HK-2 (cell line): ENCODE measurements around the gene PPP6C.
A peak's percentile ranks its signal among the peaks of the same experiment; 100 is the strongest.
"Not testable (repeated sequence)": the region's sequence is repeated elsewhere in the genome, so short reads cannot be mapped to it uniquely, and the experiment has no call there.

Experiments
- DNase-seq: peaks from one replicate; pipeline ENCODE4 v3.0.0-alpha.2; 2018; ENCODE audit not compliant: unreplicated experiment

The PPP6C gene

DNA sequence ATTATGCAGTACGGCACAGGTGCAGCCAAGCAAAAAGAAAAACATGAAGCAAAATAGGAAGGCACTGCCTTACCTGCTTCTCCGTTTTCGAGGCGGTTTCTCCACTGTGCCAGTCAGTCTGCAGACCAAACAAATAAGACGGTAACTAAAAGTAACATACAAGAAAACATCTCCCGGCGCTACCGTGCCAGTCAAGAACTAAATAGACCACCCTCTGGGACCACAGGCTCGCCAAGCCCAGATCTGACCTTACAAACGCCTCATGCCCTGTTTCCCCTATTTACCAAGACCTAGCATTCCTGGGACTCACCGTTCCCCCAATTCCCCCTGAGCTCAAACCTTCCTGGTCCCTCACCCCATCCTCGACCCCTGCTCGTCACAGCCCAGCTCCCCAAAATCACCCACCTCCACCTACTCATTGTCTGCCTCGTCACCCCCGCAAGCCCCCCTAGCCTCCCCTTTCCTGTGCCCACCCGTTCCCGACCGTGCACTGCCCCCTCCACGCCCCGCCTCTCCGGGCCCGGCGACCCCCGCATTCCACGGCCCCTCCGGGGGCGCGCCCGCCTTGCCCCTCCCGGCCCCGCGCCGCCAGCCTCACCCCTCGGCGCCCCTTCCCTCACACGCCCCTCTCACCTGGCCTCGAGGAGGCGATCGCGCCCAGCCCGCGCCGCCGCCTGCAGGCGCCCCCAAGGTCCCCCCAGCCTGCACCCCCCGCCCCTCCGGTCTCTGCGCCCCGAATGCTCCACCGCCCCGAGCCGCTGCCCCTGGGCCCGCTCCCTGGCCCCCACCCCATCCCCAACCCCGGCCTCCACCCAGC, 46.8 kb downstream of the PPP6C start:
- no peak for DNase-seq

DNA sequence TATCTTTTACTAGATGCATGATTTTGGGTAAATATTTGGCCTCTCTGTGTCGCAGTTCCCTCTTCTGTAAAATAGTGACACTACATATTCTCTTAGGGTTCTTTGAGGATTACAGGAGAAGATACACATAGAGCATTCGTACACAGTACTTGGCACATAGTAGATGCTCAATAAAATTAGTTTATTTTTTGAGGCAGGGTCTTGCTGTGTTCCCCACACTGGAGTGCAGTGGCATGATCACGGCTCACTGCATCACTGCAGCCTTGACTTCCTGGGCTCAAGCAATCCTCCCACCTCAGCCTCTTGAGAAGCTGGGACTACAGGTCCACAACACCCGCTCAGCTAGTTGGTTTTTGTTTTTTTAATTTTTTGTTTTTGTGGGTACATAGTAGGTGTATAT, 47.9 kb downstream of the PPP6C start:
- DNase-seq, result no peak

DNA sequence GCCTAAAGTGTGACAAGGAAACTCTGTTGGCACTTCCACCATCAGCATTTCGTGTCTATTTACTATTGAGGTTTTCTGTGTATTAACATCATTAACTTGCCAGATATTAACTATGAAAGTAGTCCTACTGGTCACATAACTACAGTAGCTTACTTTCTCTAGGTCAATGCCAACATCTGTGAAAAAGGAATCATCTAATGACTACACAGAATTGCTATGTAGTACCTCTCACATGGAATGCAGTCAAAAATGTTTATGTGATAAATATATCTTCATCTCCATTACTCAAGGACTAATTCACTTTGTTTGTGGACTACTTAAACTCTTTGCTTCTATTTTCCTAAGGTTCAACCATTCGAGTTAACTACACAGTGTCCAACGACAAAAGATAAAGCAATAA, 48.4 kb downstream of the PPP6C start:
- no peak for DNase-seq

DNA sequence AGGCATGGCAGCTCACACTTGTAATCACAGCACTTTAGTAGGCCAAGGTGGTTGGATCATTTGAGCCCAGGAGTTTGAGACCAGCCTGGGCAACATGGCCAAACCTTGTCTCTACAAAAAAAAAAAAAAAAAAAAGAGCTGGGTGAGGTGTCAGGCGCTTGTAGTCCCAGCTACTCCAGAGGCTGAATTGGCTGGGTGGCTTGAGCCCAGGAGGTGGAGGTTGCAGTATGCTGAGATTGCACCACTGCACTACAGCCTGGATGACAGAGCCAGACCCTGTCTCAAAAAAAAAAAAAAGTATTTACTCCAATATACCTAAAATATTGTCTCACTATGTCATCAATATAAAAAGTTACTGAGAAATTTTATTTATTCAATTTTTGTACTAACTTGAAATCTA, 49.0 kb downstream of the PPP6C start:
- no peak for DNase-seq

DNA sequence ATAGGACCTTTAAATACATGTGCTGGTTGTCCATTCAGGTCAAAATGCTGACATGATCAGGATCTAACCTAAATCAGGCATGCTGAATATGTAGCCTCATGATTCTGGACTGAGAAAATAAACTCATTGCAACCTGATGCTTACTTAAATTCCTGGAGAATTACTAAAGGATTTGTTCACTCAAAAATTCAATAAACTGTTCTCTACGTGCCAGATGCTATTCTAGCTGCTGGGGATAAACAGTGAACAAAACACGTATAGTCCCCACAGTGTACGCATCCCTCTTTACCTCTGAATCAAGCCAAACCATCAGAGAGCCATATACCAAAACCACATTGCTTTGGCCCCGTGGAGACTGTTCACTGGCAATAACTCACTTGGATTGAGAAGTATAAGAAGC, 52.4 kb downstream of the PPP6C start:
- DNase-seq, result no peak

DNA sequence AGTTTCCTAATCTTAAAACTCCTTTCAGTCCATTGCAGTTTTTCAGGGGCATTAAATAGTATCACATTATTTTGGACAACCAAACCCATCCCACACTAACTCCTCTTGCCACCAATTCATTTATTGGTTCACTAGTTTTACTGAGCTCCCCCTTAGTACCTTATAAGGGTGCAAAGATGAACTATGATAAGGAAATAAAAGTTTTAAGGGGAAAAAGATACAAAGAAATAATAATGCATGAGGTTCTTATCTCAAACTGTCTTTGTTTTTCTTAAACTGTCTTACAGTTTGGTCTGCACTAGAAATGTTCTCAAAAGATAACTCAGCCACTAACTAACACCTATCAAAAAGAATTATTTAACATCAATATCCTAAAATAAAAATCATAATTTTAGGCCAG, 54.6 kb downstream of the PPP6C start:
- no peak for DNase-seq

DNA sequence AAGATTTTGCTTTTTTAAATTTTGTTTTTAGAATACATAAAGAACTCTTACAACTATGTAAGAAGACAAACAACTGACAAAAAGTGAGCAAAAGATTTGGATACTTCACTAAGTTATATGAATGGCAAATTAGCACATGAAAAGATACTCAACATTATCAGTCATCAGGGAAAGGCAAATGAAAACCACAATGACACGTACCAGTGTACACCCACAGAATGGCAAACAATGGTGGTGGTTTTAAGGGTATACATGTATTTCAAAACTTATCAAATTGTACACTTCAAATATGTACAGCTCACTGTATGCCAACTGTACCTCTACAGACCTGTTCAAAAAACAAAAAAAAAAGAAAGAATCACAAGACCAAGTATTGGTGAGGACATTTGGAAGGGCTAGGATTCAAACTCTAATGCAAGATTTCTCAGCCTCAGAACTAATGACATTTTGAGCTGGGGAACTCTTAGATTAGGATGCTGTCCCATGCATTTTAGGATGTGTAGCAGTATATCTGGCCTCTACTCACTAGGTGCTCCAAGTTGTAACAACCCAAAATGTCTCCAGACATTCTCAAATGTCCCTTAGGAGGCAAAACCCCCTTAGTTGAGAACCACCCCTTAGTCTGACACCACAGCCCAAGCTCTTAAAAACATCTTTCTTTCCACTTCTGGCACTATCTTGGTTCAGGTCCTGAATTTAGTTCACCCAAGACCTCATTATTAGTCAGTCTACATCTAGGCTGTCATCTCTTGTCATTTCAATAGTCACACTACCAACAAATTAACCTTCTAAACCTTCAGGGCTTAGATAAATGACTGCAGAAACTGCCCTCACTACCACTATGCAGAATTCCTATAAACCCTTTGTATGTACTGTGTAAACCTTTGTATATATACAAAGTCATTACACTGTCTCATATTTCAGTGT, 55.9 kb downstream of the PPP6C start:
- DNase-seq, result no peak

DNA sequence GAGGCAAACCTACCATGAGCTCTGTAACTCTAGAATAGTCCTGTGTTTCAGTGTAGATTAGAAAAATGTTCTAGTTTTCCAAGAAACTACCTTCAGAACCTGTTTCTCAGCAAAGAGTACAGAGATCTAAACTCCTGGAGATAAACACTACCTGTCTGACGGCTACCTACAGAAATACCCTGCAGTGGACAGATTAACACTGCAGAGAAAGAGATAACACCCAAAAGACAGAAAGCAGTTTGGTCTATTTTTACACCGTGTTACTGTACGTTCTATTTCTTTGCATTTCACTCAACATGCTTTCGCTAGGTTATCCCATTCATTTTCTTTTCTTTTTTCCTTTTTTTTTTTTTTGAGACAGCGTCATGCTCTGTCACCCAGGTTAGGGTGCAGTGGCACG, 57.8 kb downstream of the PPP6C start:
- DNase-seq, result no peak

DNA sequence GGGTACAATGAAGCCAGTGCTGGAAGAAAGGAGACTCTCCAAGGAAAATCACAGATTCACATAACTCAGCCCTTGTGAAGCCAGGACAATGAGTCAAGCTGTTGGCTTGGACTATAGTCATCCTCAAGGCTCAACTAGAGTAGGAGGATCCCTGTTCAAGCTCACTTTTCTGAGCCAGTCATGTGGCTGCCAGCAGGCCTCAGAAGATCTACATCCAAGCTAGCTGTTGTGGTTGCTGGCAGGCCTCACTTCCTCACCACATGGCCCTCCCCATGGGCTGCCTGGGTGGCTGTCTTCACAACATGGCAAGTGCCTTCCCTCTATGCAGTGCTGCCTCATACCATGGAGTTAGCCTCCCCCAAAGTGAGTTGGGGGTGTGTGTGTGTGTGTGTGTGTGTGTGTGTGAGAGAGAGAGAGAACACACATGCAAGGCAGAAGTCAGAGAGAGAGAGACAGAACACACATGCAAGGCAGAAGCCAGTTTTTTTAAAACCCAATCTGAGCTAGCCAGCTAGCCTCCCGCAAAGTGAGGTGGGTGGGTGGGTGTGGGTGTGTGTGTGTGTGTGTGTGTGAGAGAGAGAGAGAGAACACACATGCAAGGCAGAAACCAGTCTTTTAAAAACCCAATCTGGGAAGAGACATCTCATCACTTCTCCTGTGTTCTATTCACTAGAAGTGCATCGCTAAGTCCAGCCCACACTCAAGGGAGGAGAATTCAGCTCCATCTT, 63.4 kb downstream of the PPP6C start:
- peak; percentile 77 for DNase-seq

DNA sequence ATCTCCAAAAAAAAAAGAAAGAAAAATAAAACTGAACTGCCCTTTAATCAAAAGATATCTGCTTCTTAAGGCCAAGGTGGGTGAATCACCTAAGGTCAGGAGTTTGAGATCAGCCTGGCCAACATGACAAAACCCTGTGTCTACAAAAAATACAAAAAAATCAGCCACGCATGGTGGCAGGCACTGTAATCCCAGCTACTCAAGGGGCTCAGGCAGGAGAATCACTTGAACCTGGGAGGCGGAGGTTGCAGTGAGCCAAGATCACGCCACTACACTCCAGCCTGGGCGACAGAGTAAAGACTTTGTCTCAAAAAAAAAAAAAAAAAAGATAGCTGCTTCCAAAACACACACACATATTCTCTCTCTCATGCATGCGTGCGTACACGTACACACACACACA, 64.1 kb downstream of the PPP6C start:
- DNase-seq, result no peak

DNA sequence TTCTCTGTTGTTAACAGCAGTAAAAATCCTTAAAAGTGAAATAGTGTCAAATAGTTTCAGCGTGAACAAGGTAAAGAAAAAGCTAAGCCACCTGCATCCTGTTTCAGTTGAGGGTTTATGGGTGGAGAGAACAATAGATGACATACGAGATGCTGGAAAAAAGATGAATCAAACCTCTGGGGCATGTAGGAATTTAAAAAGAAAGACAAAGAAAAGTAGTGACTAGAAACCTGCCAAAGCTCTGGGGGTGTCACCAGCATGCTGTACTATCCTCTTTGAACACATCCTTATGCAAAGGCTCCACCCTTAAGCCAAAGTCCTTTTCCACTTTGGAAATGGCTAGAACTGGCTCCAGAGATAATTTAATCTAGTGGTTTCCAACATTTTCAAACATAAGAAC, 68.5 kb downstream of the PPP6C start:
- DNase-seq, result no peak

DNA sequence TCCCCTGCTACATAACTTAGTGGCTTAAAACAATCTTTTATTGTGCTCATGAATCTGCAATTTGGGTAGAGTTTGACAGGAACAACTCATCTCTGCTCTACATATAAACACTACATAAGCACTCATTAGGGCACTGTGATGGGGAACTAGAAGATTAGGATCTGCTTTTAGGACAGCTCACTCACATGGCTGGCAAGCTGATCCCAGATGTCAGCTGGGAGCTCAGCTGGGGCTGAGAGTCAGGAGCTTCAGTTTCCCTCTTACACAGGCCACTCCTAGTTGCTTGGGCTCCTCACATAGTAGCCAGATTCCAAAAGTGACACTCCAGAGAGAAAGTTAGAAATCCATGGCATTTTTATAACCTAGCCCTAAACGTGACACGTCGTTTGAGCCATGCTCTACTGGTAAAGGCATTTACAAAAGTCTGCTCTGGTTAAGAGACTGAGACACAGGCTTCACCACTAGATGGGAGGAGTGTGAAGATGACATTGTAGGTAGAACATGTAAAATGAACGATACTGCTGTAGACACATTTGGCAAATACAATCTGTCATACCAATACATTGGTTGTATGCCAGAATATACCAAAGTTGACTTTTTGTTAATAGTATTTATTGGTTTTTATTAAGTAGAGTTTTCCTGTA, 69.8 kb downstream of the PPP6C start:
- DNase-seq, result no peak

DNA sequence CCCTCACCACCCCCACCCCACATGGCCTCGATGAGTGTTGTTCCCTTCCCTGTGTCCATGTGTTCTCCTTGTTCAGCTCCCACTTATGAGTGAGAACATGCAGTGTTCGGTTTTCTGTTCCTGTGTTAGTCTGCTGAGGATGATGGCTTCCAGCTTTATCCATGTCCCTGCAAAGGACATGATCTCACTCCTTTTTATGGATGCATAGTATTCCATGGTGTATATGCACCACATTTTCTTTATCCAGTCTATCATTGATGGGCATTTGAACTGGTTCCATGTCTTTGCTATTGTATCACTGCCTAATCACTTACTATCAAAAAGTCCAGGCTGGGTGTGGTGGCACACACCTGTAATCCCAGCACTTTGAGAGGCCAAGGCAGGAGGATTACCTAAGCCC, 70.9 kb downstream of the PPP6C start:
- DNase-seq, result not testable (repeated sequence)

DNA sequence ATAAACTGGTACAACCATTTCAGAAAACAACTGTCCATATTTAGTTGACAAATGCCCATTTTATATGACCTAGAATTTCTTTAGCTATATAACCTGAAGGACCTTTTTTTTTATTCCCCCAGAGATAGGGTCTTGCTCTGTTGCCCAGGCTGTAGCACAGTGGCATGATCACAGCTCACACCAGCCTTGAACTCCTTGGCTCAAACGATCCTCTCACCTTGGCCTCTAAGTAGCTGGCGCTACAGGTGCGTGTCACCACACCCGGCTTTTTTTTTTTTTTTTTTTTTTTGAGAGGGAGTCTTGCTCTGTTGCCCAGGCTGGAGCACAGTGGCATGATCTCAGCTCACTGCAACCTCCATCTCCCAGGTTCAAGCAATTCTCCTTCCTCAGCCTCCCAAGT, 75.1 kb downstream of the PPP6C start:
- not testable (repeated sequence) for DNase-seq

DNA sequence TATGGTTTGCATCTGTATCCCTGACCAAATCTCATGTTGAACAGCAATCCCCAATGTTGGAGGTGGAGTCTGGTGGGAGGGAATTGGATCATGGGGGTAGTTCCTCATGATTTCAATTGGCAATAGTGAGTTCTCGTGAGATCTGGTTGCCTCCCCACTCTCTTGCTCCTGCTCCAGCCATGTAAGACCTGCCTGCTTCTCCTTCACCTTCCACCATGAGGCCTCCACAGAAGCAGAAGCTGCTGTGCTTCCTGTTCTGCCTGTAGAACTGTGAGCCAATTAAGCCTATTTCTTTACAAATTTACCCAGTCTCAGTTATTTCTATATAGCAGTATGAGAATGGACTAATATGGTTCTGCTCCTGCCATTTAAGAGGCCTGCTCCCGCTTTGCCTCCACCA, 79.1 kb downstream of the PPP6C start:
- no peak for DNase-seq

DNA sequence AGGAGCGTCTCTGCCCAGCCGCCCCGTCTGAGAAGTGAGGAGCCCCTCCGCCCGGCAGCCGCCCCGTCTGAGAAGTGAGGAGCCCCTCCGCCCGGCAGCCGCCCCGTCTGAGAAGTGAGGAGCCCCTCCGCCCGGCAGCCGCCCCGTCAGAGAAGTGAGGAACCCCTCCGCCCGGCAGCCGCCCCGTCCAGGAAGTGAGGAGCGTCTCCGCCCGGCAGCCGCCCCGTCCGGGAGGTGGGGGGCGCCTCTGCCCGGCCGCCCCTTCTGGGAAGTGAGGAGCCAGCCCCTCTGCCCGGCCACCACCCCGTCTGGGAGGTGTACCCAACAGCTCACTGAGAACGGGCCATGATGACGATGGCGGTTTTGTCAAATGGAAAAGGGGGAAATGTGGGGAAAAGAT, 81.1 kb downstream of the PPP6C start:
- DNase-seq, result not testable (repeated sequence)

DNA sequence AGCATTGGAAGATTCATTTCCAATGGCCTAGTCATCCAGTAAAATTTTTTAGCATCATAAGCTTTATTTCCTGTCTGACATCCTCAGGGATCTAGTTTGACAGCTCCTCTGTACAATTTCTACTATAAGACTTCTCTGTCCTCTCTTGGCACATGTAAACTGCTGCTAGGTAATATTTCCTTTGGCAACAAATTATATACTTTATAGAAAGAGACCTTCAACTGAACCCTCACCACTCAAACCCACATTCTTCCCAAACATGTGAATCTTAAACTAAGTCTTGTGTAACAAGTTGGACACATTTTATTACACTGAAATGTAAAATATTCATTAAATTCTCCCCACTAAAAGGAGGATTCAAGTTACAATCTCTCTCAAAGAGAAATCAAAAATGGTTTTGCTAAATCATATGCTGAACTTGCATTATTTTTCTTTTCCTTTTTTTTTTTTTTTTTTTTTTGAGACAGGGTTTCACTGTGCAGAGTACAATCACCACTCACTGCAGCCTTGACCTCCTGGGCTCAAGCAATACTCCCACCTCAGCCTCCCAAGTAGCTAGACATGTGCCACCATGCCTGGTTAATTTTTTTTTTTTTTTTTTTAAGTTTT, 83.2 kb downstream of the PPP6C start:
- DNase-seq, result no peak

DNA sequence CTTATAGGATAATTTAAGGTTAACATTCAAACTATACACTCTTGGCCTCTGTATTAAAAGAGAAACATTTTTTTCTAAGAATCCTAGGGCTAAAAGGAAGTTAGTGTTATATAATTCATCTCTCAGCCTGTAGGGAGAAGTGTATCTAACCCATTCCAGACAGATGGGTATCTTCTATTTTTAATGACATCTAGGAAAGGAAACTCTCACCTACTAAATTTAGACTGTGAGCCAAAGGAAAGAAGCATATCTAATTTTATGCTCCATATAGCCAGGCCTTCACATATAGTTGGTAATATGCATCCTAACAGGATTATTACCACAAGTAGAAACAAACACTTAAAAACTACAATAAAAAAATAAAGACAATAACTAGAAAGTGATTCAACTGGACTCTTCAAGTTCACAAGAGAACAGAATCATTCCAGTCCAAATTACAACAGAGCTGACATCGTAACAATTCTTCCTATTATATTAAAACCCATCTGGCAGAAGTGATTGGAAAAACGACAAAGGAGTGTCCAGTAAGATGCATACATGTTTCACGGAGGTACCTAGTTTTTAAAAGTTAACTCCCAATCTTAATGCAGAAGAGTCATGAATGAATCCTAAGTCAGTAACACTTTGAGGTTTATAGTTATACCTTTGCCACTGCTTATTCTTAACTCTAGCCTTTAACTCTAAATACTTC, 85.7 kb downstream of the PPP6C start:
- no peak for DNase-seq

DNA sequence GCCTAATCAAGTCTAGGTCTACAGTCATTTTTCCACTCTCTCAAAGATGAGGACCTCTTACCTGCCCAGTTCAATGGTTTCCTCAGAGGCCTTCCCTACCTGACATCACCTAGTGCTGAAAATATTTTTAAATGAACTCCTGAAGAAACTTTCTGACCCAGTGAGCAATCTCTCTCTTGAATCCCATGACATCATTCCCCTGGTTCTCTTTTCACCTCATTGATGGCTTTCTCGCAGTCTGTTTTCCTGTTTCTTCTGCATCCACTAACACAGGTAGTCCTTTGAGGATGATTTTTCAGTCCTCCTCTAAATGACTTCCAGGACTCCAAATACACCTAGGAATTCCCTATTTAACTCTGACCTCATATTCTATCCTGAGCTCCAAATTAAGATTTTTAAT, 86.6 kb downstream of the PPP6C start:
- no peak for DNase-seq

DNA sequence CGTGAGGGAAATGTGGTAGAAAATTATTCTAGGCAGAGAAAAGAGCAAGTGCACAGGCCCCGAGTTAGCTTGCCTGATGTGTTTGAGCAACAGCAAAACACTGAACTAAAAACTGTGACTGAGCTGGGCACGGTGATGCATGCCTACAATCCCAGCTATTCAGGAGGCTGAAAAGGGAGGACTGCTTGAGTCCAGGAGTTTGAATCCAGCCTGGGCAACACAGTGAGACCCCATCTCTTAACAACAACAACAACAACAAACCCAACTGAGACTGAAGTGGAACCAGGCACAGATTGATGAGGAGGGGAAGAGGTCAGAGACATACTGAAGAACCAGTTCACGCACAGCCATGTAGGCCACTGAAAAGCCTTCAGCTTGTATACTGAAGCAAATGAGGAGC, 88.8 kb downstream of the PPP6C start:
- DNase-seq, result no peak

DNA sequence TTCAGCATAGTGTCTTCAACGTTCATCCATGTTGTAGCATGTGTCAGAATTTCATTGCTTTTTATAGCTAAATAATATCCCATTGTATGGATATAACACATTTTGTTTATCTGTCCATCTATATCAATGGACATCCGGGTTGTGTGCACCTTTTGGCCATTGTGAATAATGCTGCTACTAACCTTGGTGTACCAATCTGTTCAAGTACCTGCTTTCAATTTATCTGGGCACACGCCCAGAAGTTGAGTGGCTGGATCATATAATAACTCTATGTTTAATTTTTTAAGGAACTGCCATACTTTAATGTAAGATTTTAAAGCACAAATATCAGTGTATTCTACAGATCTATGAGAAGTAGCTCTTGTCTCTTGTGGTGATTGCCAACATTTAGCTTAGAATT, 89.8 kb downstream of the PPP6C start:
- DNase-seq, result no peak
